GM08714 (cell line): ENCODE measurements around the gene PDILT.

Experiments used
- H3K4me3 ChIP-seq: fragments of 200-500 bp; sonication (Bioruptor generic); 2 replicates; pipeline ENCODE4 v1.5.1; 2014; ENCODE audit warnings: mild to moderate bottlenecking, low read length, inconsistent platforms
- ZNF274 ChIP-seq: IDR thresholded peaks from 2 replicates; pipeline ENCODE4 v1.6.1; 2012; ENCODE audit warnings: mild to moderate bottlenecking, low read depth, low read length

The PDILT gene

GRCh38 chr16:20311548-20311947 lies 93.0 kb downstream of the PDILT start:
- no peak for TF ChIP-seq ZNF274

GRCh38 chr16:20310421-20311395 lies 93.8 kb downstream of the PDILT start:
- TF ChIP-seq ZNF274, result no peak
- H3K4me3 ChIP-seq, result no peak overlapping the region

More at GRCh38 chr16:20311548-20311947, 93.0 kb downstream of the PDILT start:
- no peak overlapping the region for H3K4me3 ChIP-seq

- H3K4me3 ChIP-seq, result no peak overlapping the region
- TF ChIP-seq ZNF274, result no peak
These were observed 94.8 kb downstream of the PDILT start for GRCh38 chr16:20309786-20310185.
